Uterus (tissue), 4 donors: Measurements from ENCODE around the gene ZNF407. TPM values are rescaled to one million over a fixed set of nuclear protein-coding genes. Genes with fewer than 3 reads are reported as not detected.

Source experiments
- DNase-seq, 2 donors: peaks; one replicate each; pipeline ENCODE4 v3.0.0-alpha.2; 2019 to 2020
- H3K27ac ChIP-seq, 2 donors: fragments of 200-600 bp; sonication (generic); 1 replicate in 1 of 2; 2 replicates in 1 of 2; pipeline ENCODE4 v1.5.1; 2016 to 2018
- H3K27me3 ChIP-seq, 2 donors: fragments of 200-600 bp; sonication (generic); one replicate each; pipeline ENCODE4 v1.5.1; 2018 to 2019; ENCODE audit warnings: control low read depth in 1 of 2
- H3K36me3 ChIP-seq, 2 donors: fragments of 200-600 bp; sonication (generic); one replicate each; pipeline ENCODE4 v1.5.1; 2019; ENCODE audit warnings: control low read depth in 1 of 2
- H3K4me1 ChIP-seq, 2 donors: fragments of 200-600 bp; sonication (generic); one replicate each; pipeline ENCODE4 v1.5.1; 2018 to 2019; ENCODE audit warnings: control low read depth in 1 of 2
- H3K4me3 ChIP-seq, 2 donors: fragments of 200-600 bp; sonication (generic); 1 replicate in 1 of 2; 2 replicates in 1 of 2; pipeline ENCODE4 v1.5.1; 2018 to 2019; ENCODE audit warnings: mild to moderate bottlenecking in 1 of 2
- H3K9me3 ChIP-seq, 2 donors: fragments of 200-600 bp; sonication (generic); one replicate each; pipeline ENCODE4 v1.5.1; 2019; ENCODE audit warnings: control low read depth in 1 of 2
- CTCF ChIP-seq, 4 experiments: fragments of 200-600 bp in 2 of 4; fragments of 450-650 bp in 2 of 4; sonication (generic) in 2 of 4; IDR thresholded peaks; one replicate each; pipeline ENCODE4 v1.5.1; 2016 to 2019; ENCODE audit warnings: antibody characterized with exemption in 4 of 4, mild to moderate bottlenecking in 2 of 4, moderate library complexity in 1 of 4
- POLR2A ChIP-seq, 2 donors: fragments of 450-650 bp; IDR thresholded peaks; one replicate each; pipeline ENCODE4 v1.6.1; 2016; ENCODE audit warnings: antibody characterized with exemption in 2 of 2, mild to moderate bottlenecking in 1 of 2, moderate library complexity in 1 of 2
- intact Hi-C: fragments of 100-400 bp; cut with DNase I; formaldehyde crosslinking; loops from one replicate; pipeline ENCODE4 v1.15.1; 2023; ENCODE audit warnings: low total_unique reads
- total RNA-seq, 4 donors: library from RNA; depleted of rRNA in 3 of 4; stranded (reverse); fragments of >200 nt in 3 of 4; gene quantifications; one replicate each; pipeline versions ENCODE4 v1.1.0 to v1.2.4, GENCODE V29; 2014 to 2023
- donor health status: DM: yes; HTN: yes; CAD: no.

ZNF407 gene
- 10 to 100 TPM; 10.6 to 38.9 (median 23.7) TPM for total RNA-seq

GRCh38 chr18:74597662-74598349, at the start of gene ZNF407:
Gene ZNF407, plus strand, starts transcription at chr18:74597870. Its CDS starts 33,150 bp downstream, at chr18:74631020.
- H3K4me1 ChIP-seq, result no peaks in the 10 kb centered on the region
- no peaks in the 10 kb centered on the region for H3K9me3 ChIP-seq
- DNase-seq, result peak; percentile 86 to 89
- TF ChIP-seq POLR2A (IDR thresholded peaks at IDR 0.05) (peak; percentile 3 to 26), CTCF (IDR thresholded peaks at IDR 0.05) (no peak)
- peak within 1 kb of the TSS; percentile 70 to 98 for H3K4me3 ChIP-seq
- H3K36me3 ChIP-seq, result no peaks in the 10 kb centered on the region
- H3K27me3 ChIP-seq, result no peaks in the 10 kb centered on the region
- peak within 1 kb of the TSS; percentile 92 to 98 for H3K27ac ChIP-seq
- intact Hi-C loops, result no loop called here

GRCh38 chr18:74549591-74550104, 48.0 kb upstream of the ZNF407 start:
- H3K4me1 ChIP-seq, result no peaks in the 10 kb centered on the region
- H3K27me3 ChIP-seq, result no peaks in the 10 kb centered on the region
- no peak for TF ChIP-seq POLR2A (IDR thresholded peaks at IDR 0.05)
- no peak for TF ChIP-seq CTCF (IDR thresholded peaks at IDR 0.05)
- intact Hi-C loops, result loop anchor here (10.0 kb wide), 1 partner anchor 355 kb away; no protein-coding TSS in a partner anchor
- peaks cover 0 to 6% of the 10 kb centered on the region in 2 donors for H3K9me3 ChIP-seq
- DNase-seq, result no peak
- H3K4me3 ChIP-seq, result no peak overlapping the region
- H3K27ac ChIP-seq, result no peak overlapping the region
- no peaks in the 10 kb centered on the region for H3K36me3 ChIP-seq

- DNase-seq, result no peak
- TF ChIP-seq POLR2A (IDR thresholded peaks at IDR 0.05) (no peak), CTCF (IDR thresholded peaks at IDR 0.05) (no peak)
- Histone ChIP-seq H3K27me3 (no peaks in the 10 kb centered on the region), H3K9me3 (peaks cover 0 to 6% of the 10 kb centered on the region in 2 donors), H3K36me3 (no peaks in the 10 kb centered on the region), H3K4me3 (no peak overlapping the region), H3K27ac (no peak overlapping the region), H3K4me1 (no peaks in the 10 kb centered on the region)
- intact Hi-C loops, result loop anchor here (10.0 kb wide), 1 partner anchor 356 kb away; no protein-coding TSS in a partner anchor
Observed at GRCh38 chr18:74550886-74551285, 46.8 kb upstream of the ZNF407 start.

GRCh38 chr18:74551452-74551851, 46.2 kb upstream of the ZNF407 start:
- Histone ChIP-seq H3K9me3 (peaks cover 0 to 6% of the 10 kb centered on the region in 2 donors), H3K27me3 (no peaks in the 10 kb centered on the region), H3K36me3 (no peaks in the 10 kb centered on the region), H3K27ac (no peak overlapping the region), H3K4me3 (no peak overlapping the region), H3K4me1 (no peaks in the 10 kb centered on the region)
- intact Hi-C loops, result loop anchor here (10.0 kb wide), 1 partner anchor 357 kb away; no protein-coding TSS in a partner anchor
- no peak for DNase-seq
- TF ChIP-seq POLR2A (IDR thresholded peaks at IDR 0.05), result no peak
- TF ChIP-seq CTCF (IDR thresholded peaks at IDR 0.05), result no peak

GRCh38 chr18:74551936-74552555, 45.6 kb upstream of the ZNF407 start:
- Histone ChIP-seq H3K36me3 (no peaks in the 10 kb centered on the region), H3K27ac (no peak overlapping the region), H3K9me3 (peaks cover 0 to 6% of the 10 kb centered on the region in 2 donors), H3K4me3 (no peak overlapping the region), H3K4me1 (no peaks in the 10 kb centered on the region), H3K27me3 (no peaks in the 10 kb centered on the region)
- TF ChIP-seq CTCF (IDR thresholded peaks at IDR 0.05) (peak; percentile 61 to 72 (median 68)), POLR2A (IDR thresholded peaks at IDR 0.05) (no peak)
- peak; percentile 67 to 73 for DNase-seq
- intact Hi-C loops, result loop anchor here (10.0 kb wide), 1 partner anchor 357 kb away; no protein-coding TSS in a partner anchor
